ENCODE measurements around the gene CCL17. TPM values are rescaled to one million over a fixed set of nuclear protein-coding genes. Genes with fewer than 3 reads are reported as not detected.

CCL17 gene
- total RNA-seq, 1 donor from 2014 or later, result not detected

DNA sequence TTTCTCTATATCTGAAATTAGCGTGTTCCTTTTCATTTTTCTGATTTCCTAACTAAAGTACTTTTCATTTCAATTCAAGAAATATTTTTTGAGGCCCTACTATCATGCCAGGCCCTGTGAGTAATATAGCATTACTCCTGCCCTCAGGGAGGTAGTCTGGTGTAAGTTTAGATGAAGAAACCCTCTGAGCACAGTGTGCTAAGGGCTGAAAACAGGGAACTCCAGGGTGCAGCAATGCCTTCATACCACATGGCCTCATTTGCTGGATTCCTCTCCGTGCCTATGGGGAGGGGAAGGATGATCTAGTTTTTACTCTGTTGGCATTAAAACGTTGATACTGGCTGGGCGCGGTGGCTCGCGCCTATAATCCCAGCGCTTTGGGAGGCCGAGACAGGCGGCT is 47.5 kb downstream of the CCL17 start:
- DNase-seq (ENCODE audit: missing footprints), result no peak
- no peak for ATAC-seq
- intact Hi-C loops (cut with DNase I), result no loop called here

DNA sequence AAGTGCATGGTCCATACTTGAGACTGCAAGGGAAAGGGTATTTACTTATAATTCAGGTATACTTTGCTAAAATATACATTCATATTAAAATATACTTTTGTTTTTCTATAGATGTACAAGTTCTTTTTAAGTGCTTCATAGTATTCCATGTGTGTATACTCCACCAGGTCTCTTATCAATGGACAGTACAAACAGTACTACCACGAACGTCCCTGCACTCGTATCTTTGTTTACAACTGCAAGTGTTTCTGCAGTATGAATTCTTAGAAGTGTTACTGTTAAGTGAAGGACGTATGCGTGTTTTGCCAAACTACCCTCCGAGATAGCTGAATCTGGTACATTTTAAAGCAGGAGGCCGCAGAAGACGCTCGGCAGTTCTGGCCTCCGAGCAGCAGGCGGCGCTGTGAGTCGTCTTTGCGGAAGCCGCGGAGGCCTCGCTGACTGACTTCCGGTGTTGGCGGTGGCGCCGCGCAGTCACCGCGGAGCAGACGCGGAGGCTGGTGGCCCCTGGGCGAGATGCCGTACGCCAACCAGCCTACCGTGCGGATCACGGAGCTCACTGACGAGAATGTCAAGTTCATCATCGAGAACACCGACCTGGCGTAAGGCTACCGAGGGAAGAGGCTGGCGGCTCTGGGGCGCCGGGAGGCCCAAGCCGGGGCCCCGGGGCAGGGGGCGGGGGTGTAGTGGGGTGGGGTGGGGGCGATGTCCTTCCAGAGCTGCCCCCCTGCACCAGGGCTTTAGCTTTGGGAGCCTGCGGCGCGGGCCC is 57.8 kb downstream of the CCL17 start, which contains the start of gene POLR2C:
POLR2C (plus strand) TSS at position 471 of the 769 bp plus-strand sequence; CDS start at position 517, 46 bp downstream.
- DNase-seq (ENCODE audit: missing footprints) (peak; percentile 96), ATAC-seq (peak; percentile 86)
- intact Hi-C loops (cut with DNase I), result no loop called here

DNA sequence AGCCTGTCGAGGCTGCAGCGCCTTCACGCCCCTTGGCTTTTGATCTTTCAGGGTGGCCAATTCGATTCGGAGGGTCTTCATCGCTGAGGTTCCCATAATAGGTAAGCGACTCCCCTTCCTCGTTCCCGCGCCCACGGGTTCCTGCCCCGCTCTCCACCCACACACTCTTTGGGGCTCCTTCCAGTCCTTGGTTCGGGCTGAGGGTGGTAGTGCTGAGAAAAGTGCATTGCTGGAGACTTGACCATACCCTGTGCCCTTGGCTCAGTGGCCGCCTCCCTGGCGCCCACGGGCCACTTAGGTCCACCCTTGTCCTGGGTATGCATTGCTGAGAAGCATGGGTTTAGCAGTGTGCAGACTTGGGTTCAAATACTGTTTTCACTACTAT is 58.4 kb downstream of the CCL17 start:
- DNase-seq (ENCODE audit: missing footprints) (no peak), ATAC-seq (peak; percentile 52)
- intact Hi-C loops (cut with DNase I), result no loop called here

DNA sequence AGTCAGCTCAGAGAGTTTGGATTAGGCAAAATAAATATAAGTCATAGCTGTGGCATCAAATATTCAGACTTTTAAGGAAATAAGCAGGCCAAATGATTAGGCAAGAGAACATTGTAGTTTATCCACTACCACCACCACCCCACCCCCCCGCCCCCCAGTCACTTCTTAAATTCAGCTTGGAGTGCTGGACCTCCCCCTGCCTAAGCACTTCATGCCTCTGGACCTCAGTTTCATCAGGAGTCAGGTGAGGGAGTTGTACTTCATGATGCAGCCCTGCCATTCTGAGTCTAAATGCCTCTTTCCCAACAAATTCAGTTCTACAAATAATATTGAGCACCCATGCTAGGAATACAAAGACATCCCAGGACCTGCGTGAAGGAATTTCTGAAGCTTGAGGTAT is 60.0 kb downstream of the CCL17 start:
- intact Hi-C loops (cut with DNase I), result no loop called here
- DNase-seq (ENCODE audit: missing footprints) (no peak), ATAC-seq (no peak)

Other genes starting within 250 kb of the CCL17 start
- gene PSME3IP1, start 218.7 kb upstream of the CCL17 start, total RNA-seq, result 54.2 TPM
- 13.8 TPM for gene RSPRY1, start 218.4 kb upstream of the CCL17 start, total RNA-seq
- 64.1 TPM for gene ARL2BP, start 159.5 kb upstream of the CCL17 start, total RNA-seq
- gene PLLP, start 120.1 kb upstream of the CCL17 start, total RNA-seq, result 3.4 TPM
- not detected for gene CCL22, start 46.0 kb upstream of the CCL17 start, total RNA-seq
- gene CX3CL1, start 32.3 kb upstream of the CCL17 start, total RNA-seq, result 15.2 TPM
- 43.7 TPM for gene CIAPIN1, start 42.6 kb downstream of the CCL17 start, total RNA-seq
- 215 TPM for gene COQ9, start 42.7 kb downstream of the CCL17 start, total RNA-seq
- 37.1 TPM for gene POLR2C, start 57.9 kb downstream of the CCL17 start, total RNA-seq
- gene DOK4, start 81.7 kb downstream of the CCL17 start, total RNA-seq, result 8.4 TPM
- gene CCDC102A, start 131.8 kb downstream of the CCL17 start, total RNA-seq, result 10.9 TPM
- 0.32 TPM for gene ADGRG5, start 137.9 kb downstream of the CCL17 start, total RNA-seq
- gene ADGRG1, start 223.9 kb downstream of the CCL17 start, total RNA-seq, result 23.1 TPM

Measured in Right ventricle myocardium inferior (tissue), 1 donor.